ENCODE data around the gene SORBS1. TPM values are rescaled to one million over a fixed set of nuclear protein-coding genes. Genes with fewer than 3 reads are reported as not detected.

Gene SORBS1
- total RNA-seq, 4 donors from 2014 or later, result 21.5 to 65.8 (median 30.1) TPM

DNA sequence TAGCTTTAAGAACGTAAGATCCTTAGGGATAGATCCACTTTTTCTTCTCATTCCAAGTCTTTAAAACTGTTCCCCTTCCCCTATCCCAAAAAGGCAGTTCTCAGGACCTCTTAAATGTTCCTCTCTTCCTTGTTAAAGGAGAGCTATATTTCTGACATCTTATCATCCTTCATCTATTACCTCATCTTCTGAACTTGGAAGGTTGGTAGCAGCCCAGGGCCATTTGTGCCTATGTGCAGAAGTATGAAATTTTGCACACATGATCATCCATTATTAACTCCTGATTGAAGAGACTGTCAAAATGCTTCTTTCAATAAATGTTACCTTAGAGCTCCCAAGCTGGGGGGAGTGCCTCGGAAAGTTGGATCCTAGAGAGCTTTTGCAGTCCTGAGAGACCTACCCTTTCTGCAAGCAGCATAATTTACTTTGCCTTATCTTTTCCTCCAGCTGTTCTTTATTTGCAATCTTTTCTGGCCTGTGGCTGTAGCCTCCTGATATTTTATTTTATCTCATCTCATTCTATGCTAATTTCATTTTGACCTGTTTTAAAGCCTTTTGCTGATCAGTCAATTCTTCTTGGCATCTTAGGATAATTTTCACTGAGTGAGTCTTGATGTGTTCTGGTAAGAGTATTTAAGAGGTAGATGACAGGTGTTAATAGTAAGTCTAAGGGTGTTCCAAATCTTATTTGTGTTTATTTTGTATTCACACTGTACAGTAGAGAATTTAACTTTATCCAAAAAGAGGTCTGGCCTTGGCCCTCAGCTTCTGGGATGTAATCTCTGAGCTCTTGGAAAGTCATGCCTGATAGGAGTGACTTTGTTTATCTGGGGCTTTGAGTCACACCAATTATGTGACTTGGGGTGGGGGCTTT lies 135.3 kb downstream of the SORBS1 start:
- no peak for DNase-seq

DNA sequence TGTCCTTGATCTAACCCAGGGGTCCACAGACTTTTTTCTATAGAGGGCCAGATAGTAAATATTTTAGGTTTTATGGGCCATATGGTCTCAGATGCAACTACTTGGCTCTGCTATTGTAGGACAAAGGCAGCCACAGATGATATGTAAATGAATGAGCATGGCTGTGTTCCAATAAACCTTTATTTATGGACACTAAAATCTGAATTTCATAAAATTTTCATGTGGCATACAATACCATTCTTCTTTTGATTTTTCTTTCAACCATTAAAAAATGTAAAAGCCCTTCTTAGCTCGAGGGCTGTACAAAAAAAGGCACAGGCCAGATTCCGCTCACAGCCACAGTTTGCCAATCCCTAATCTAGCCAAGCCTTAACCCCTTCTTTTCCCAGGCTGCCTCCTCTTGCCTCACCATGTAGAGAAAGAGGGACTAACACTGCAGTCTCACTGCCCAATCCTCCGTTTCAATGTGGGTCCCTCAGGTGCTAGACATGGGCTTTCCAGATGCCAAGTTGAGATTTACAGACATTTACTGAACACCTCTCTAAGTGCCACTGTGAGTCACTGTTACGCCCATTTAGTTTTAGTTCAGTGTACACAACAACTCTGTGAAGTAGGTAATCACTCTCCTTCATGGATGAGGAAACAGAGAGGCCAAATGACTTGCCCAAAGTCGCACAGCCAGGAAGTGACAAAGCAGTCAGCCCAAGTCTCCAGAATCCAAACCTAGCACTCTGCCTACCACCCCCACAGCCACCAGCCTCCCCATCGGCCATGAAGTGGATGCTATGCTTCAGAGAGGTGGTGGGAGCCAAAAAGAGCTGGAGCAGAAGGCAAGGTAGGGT lies 137.8 kb downstream of the SORBS1 start:
- intact Hi-C loops (cut with DNase I), result loop anchor here (10.0 kb wide), 1 partner anchor 49 kb away; no protein-coding TSS in a partner anchor
- Histone ChIP-seq H3K4me3 (replicated peaks in 1 of 3) (no peak overlapping the region), H3K27me3 (no peaks in the 10 kb centered on the region), H3K4me1 (peaks cover 0 to 3% of the 10 kb centered on the region in 2 donors), H3K27ac (no peak overlapping the region), H3K9me3 (no peaks in the 10 kb centered on the region), H3K36me3 (no peaks in the 10 kb centered on the region)
- WGBS, 2 donors, result 67 to 69% methylated on average over 6 of the region's 6 CpGs
- no peak for DNase-seq
- TF ChIP-seq, protein P1, sequence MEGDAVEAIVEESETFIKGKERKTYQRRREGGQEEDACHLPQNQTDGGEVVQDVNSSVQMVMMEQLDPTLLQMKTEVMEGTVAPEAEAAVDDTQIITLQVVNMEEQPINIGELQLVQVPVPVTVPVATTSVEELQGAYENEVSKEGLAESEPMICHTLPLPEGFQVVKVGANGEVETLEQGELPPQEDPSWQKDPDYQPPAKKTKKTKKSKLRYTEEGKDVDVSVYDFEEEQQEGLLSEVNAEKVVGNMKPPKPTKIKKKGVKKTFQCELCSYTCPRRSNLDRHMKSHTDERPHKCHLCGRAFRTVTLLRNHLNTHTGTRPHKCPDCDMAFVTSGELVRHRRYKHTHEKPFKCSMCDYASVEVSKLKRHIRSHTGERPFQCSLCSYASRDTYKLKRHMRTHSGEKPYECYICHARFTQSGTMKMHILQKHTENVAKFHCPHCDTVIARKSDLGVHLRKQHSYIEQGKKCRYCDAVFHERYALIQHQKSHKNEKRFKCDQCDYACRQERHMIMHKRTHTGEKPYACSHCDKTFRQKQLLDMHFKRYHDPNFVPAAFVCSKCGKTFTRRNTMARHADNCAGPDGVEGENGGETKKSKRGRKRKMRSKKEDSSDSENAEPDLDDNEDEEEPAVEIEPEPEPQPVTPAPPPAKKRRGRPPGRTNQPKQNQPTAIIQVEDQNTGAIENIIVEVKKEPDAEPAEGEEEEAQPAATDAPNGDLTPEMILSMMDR (IDR thresholded peaks at IDR 0.05), result no peak
- TF ChIP-seq POLR2A (IDR thresholded peaks at IDR 0.05), result no peak

More for the DNA sequence above, 135.3 kb downstream of the SORBS1 start:
- intact Hi-C loops (cut with DNase I), result loop anchor here (10.0 kb wide), 1 partner anchor 51 kb away; no protein-coding TSS in a partner anchor
- no peaks in the 10 kb centered on the region for H3K36me3 ChIP-seq
- no peak overlapping the region for H3K27ac ChIP-seq
- TF ChIP-seq, protein P1 (IDR thresholded peaks at IDR 0.05), result no peak
- no peak for TF ChIP-seq POLR2A (IDR thresholded peaks at IDR 0.05)
- H3K27me3 ChIP-seq, result no peaks in the 10 kb centered on the region
- WGBS, 2 donors, result 78 to 88% methylated on average over 2 of the region's 2 CpGs
- no peak overlapping the region for H3K4me3 ChIP-seq (replicated peaks in 1 of 3)
- no peaks in the 10 kb centered on the region for H3K9me3 ChIP-seq
- peaks cover 0 to 6% of the 10 kb centered on the region in 2 donors for H3K4me1 ChIP-seq

DNA sequence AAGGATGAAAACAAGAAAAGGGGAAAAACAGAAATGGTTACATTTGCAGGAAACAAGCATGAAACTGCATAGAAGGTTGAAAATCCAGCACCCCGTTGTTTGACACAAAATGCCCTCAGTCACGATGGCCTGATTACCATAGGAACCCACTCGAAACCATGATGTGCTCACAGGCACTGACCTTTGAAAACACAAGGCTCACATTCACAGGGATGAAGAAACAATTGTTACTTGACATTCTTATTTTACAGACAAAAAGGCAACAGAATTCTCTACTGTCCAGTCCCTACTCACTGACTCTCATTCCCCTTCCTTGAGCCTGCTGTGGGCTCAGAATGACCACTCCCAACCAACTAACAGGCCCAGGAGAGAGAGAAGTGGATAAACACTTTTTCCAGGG lies 138.9 kb downstream of the SORBS1 start:
- intact Hi-C loops (cut with DNase I), result loop anchor here (10.0 kb wide), 1 partner anchor 47 kb away; no protein-coding TSS in a partner anchor
- H3K27me3 ChIP-seq, result no peaks in the 10 kb centered on the region
- no peak for TF ChIP-seq POLR2A (IDR thresholded peaks at IDR 0.05)
- TF ChIP-seq, protein P1 (IDR thresholded peaks at IDR 0.05), result no peak
- H3K4me1 ChIP-seq, result no peaks in the 10 kb centered on the region
- no peak overlapping the region for H3K27ac ChIP-seq
- DNase-seq, result no peak
- no peaks in the 10 kb centered on the region for H3K36me3 ChIP-seq
- 51 to 54% methylated on average over 3 of the region's 3 CpGs for WGBS, 2 donors
- H3K4me3 ChIP-seq (replicated peaks in 1 of 3), result no peak overlapping the region
- H3K9me3 ChIP-seq, result no peaks in the 10 kb centered on the region

DNA sequence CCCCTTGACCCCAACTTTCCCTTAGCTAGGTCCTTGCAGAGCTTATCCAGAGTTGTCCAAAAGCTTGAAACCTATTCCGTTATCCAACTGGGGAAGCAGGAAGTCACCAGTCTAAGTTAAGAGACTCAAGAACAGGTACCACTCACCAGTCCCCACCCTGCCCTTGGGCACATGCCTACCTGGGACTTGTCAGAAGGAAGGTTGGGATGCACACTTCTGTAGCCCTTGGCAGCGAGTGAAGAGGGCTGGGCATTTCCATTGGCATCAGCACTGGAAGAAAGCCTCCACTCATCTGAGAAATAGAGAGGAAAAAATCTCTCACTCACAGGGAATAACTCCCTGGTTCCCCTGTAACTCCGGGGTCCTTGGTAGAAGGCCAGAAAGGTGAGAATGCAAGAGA lies 139.4 kb downstream of the SORBS1 start:
- no peak for DNase-seq
- WGBS, 2 donors, result 92 to 94% methylated on average over 3 of the region's 3 CpGs
- H3K27me3 ChIP-seq, result no peaks in the 10 kb centered on the region
- intact Hi-C loops (cut with DNase I), result loop anchor here (10.0 kb wide), 1 partner anchor 47 kb away; no protein-coding TSS in a partner anchor
- no peak overlapping the region for H3K4me3 ChIP-seq (replicated peaks in 1 of 3)
- no peaks in the 10 kb centered on the region for H3K9me3 ChIP-seq
- H3K27ac ChIP-seq, result no peak overlapping the region
- no peaks in the 10 kb centered on the region for H3K4me1 ChIP-seq
- H3K36me3 ChIP-seq, result no peaks in the 10 kb centered on the region
- TF ChIP-seq POLR2A (IDR thresholded peaks at IDR 0.05), result no peak
- TF ChIP-seq, protein P1 (IDR thresholded peaks at IDR 0.05), result no peak
